Lower lobe of right lung (tissue), 2 donors: Measurements from ENCODE around the gene GNAQ. TPM values are rescaled to one million over a fixed set of nuclear protein-coding genes. Genes with fewer than 3 reads are reported as not detected.
A peak's percentile ranks its signal among the peaks of the same experiment; 100 is the strongest.

Experiments
- ATAC-seq, 2 donors: fragments of 200-7000 bp; cut with Tn5 transposase; one replicate each; pipeline ENCODE4 v1.9.1; 2020 to 2022; ENCODE audit warnings: mild to moderate bottlenecking in 2 of 2, moderate library complexity in 2 of 2
- DNase-seq: peaks from one replicate; pipeline ENCODE4 v3.0.0-alpha.2; 2020
- H3K27ac ChIP-seq: fragments of 200-600 bp; one replicate; pipeline ENCODE4 v1.8.0; 2022
- H3K27me3 ChIP-seq: fragments of 200-600 bp; one replicate; pipeline ENCODE4 v1.8.0; 2022; ENCODE audit warnings: low read depth
- H3K36me3 ChIP-seq: fragments of 200-600 bp; one replicate; pipeline ENCODE4 v1.8.0; 2022; ENCODE audit warnings: mild to moderate bottlenecking
- H3K4me1 ChIP-seq: fragments of 200-600 bp; one replicate; pipeline ENCODE4 v1.8.0; 2022
- H3K4me3 ChIP-seq: fragments of 200-600 bp; one replicate; pipeline ENCODE4 v1.8.0; 2022; ENCODE audit warnings: mild to moderate bottlenecking
- H3K9me3 ChIP-seq: fragments of 200-600 bp; one replicate; pipeline ENCODE4 v1.8.0; 2022
- CTCF ChIP-seq: fragments of 200-600 bp; IDR thresholded peaks from one replicate; pipeline ENCODE4 v1.8.0; 2022; ENCODE audit warnings: antibody characterized with exemption, mild to moderate bottlenecking
- intact Hi-C: fragments of 100-400 bp; cut with DNase I; formaldehyde crosslinking; loops from one replicate; pipeline ENCODE4 v1.11.0; 2022
- total RNA-seq: library from RNA; stranded (reverse); fragmentation: NEBNext Ultra II Directional; extraction: Animal tissue kit (Norgen Biotek cat#: 25700); gene quantifications from one replicate; pipeline ENCODE4 v1.2.1, GENCODE V29; 2021
- donor health status: DM: no; HTN: yes; CAD: no; lungs with severe emphysema.

GNAQ gene
- total RNA-seq, 1 donor from 2014 or later = 130 TPM

- ATAC-seq (no peak), DNase-seq (no peak)
- no peak for TF ChIP-seq CTCF
- H3K27me3 ChIP-seq = no peaks in the 10 kb centered on the region
- no peak overlapping the region for H3K27ac ChIP-seq
- H3K9me3 ChIP-seq = no peaks in the 10 kb centered on the region
- H3K36me3 ChIP-seq = no peaks in the 10 kb centered on the region
- intact Hi-C loops = no loop called here
- peaks cover 46% of the 10 kb centered on the region for H3K4me1 ChIP-seq
- no peak overlapping the region for H3K4me3 ChIP-seq
Observed at GRCh38 chr9:77964258-77964657, 67.4 kb downstream of the GNAQ start.

GRCh38 chr9:77961541-77961940 lies 70.1 kb downstream of the GNAQ start:
- Histone ChIP-seq H3K36me3 (no peaks in the 10 kb centered on the region), H3K4me1 (peaks cover 52% of the 10 kb centered on the region), H3K9me3 (no peaks in the 10 kb centered on the region), H3K27ac (peak overlapping the region; percentile 18), H3K4me3 (no peak overlapping the region), H3K27me3 (no peaks in the 10 kb centered on the region)
- intact Hi-C loops = no loop called here
- DNase-seq = no peak
- ATAC-seq = no peak
- TF ChIP-seq CTCF = no peak

- DNase-seq = no peak
- H3K27ac ChIP-seq = no peak overlapping the region
- no peak for TF ChIP-seq CTCF
Observed at GRCh38 chr9:77960356-77961153, 71.1 kb downstream of the GNAQ start.

GRCh38 chr9:77959803-77960202 lies 71.8 kb downstream of the GNAQ start:
- no peak overlapping the region for H3K27ac ChIP-seq
- intact Hi-C loops = no loop called here
- no peak for ATAC-seq

More at GRCh38 chr9:77960356-77961153, 71.1 kb downstream of the GNAQ start:
- Histone ChIP-seq H3K4me1 (peaks cover 60% of the 10 kb centered on the region), H3K36me3 (no peaks in the 10 kb centered on the region), H3K27me3 (no peaks in the 10 kb centered on the region), H3K9me3 (no peaks in the 10 kb centered on the region), H3K4me3 (no peak overlapping the region)
- intact Hi-C loops = no loop called here
- ATAC-seq = peak in 1 of 2 donors; percentile 39

GRCh38 chr9:77957652-77958051 lies 74.0 kb downstream of the GNAQ start:
- no peaks in the 10 kb centered on the region for H3K9me3 ChIP-seq
- no peaks in the 10 kb centered on the region for H3K27me3 ChIP-seq
- no peak overlapping the region for H3K27ac ChIP-seq
- DNase-seq (no peak), ATAC-seq (no peak)
- intact Hi-C loops = no loop called here
- no peak overlapping the region for H3K4me3 ChIP-seq
- no peak for TF ChIP-seq CTCF
- peaks cover 79% of the 10 kb centered on the region for H3K4me1 ChIP-seq
- no peaks in the 10 kb centered on the region for H3K36me3 ChIP-seq

More at GRCh38 chr9:77959803-77960202, 71.8 kb downstream of the GNAQ start:
- Histone ChIP-seq H3K4me1 (peaks cover 59% of the 10 kb centered on the region), H3K9me3 (no peaks in the 10 kb centered on the region), H3K27me3 (no peaks in the 10 kb centered on the region), H3K4me3 (no peak overlapping the region), H3K36me3 (no peaks in the 10 kb centered on the region)
- DNase-seq = no peak
- no peak for TF ChIP-seq CTCF
